Mammary epithelial cell (primary cell): ENCODE measurements around the gene LIPI.
"Not testable (repeated sequence)": the region's sequence is repeated elsewhere in the genome, so short reads cannot be mapped to it uniquely, and the experiment has no call there.

Experiments
- EZH2 ChIP-seq: IDR thresholded peaks from 2 replicates; pipeline ENCODE4 v1.6.1; 2012; ENCODE audit warnings: low read length, inconsistent platforms, borderline replicate concordance
- TF ChIP-seq, protein P1 (sequence below), 2 donors: IDR thresholded peaks in 1 of 2; conservative IDR thresholded peaks in 1 of 2; 2 replicates each; pipeline ENCODE4 v1.5.1; 2011 to 2012; ENCODE audit warnings: inconsistent platforms in 2 of 2, low read length in 2 of 2, mild to moderate bottlenecking in 2 of 2, control low read depth in 1 of 2, low read depth in 1 of 2; ENCODE audit not compliant: insufficient read depth in 1 of 2; ENCODE audit errors: extremely low read depth in 1 of 2

DNA sequence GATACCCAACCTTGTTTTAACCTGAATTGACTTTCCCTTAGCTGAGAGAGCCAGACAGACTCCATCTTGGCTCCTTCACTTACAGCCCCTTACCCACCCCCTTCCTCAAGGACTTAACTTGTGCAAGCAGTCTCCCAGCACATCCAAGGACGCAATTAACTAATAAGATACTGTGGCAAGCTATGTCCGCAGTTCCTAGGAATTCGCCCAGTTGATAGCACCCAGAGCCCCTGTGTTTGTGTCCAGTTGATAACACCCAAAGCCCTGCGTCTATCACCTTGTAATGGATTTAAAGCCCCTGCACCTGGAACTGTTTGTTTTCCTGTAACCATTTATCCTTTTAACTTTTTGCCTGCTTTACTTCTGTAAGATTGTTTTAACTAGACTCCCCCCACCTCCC, 106.2 kb downstream of the LIPI start:
- TF ChIP-seq, protein P1, sequence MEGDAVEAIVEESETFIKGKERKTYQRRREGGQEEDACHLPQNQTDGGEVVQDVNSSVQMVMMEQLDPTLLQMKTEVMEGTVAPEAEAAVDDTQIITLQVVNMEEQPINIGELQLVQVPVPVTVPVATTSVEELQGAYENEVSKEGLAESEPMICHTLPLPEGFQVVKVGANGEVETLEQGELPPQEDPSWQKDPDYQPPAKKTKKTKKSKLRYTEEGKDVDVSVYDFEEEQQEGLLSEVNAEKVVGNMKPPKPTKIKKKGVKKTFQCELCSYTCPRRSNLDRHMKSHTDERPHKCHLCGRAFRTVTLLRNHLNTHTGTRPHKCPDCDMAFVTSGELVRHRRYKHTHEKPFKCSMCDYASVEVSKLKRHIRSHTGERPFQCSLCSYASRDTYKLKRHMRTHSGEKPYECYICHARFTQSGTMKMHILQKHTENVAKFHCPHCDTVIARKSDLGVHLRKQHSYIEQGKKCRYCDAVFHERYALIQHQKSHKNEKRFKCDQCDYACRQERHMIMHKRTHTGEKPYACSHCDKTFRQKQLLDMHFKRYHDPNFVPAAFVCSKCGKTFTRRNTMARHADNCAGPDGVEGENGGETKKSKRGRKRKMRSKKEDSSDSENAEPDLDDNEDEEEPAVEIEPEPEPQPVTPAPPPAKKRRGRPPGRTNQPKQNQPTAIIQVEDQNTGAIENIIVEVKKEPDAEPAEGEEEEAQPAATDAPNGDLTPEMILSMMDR (conservative IDR thresholded peaks at IDR 0.05 in 1 of 2, IDR thresholded peaks at IDR 0.05 in 1 of 2; ENCODE audit: extremely low read depth in 1 of 2, insufficient read depth in 1 of 2, low read depth in 1 of 2, low read length in 2 of 2): not testable (repeated sequence)
- not testable (repeated sequence) for TF ChIP-seq EZH2
